Esophagus muscularis mucosa (tissue), 4 donors: ENCODE measurements around the gene OAT. TPM values are rescaled to one million over a fixed set of nuclear protein-coding genes. Genes with fewer than 3 reads are reported as not detected.

ENCODE experiments used
- DNase-seq: peaks from one replicate; pipeline ENCODE4 v3.0.0-alpha.2; 2017; ENCODE audit errors: extremely low spot score
- H3K27ac ChIP-seq, 4 donors: fragments of 200-600 bp; sonication (generic); replicated peaks in 1 of 4; 1 replicate in 3 of 4; 2 replicates in 1 of 4; pipeline ENCODE4 v1.5.1; 2016 to 2019; ENCODE audit warnings: mild to moderate bottlenecking in 1 of 4
- H3K27me3 ChIP-seq, 4 donors: fragments of 200-600 bp; sonication (generic); one replicate each; pipeline versions ENCODE4 v1.5.1 to v1.6.0; 2016 to 2019
- H3K36me3 ChIP-seq, 4 donors: fragments of 200-600 bp; sonication (generic); one replicate each; pipeline ENCODE4 v1.5.1; 2016 to 2019
- H3K4me1 ChIP-seq, 4 donors: fragments of 200-600 bp; sonication (generic); one replicate each; pipeline ENCODE4 v1.5.1; 2016 to 2019
- H3K4me3 ChIP-seq, 4 donors: fragments of 200-600 bp; sonication (generic); 1 replicate in 2 of 4; 2 replicates in 2 of 4; pipeline ENCODE4 v1.5.1; 2016 to 2019; ENCODE audit warnings: mild to moderate bottlenecking in 4 of 4, moderate library complexity in 1 of 4
- H3K9me3 ChIP-seq, 4 donors: fragments of 200-600 bp; sonication (generic); 1 replicate in 3 of 4; 2 replicates in 1 of 4; pipeline ENCODE4 v1.5.1; 2016 to 2019
- CTCF ChIP-seq, 3 experiments: fragments of 200-600 bp in 2 of 3; fragments of 450-650 bp in 1 of 3; sonication (generic) in 2 of 3; IDR thresholded peaks; one replicate each; pipeline ENCODE4 v1.5.1; 2017 to 2019; ENCODE audit warnings: antibody characterized with exemption in 3 of 3, mild to moderate bottlenecking in 2 of 3, moderate library complexity in 1 of 3
- EP300 ChIP-seq: sonication (generic); formaldehyde crosslinking; IDR thresholded peaks from one replicate; pipeline ENCODE4 v1.6.1; 2017; ENCODE audit warnings: antibody characterized with exemption
- POLR2A ChIP-seq: fragments of 450-650 bp; IDR thresholded peaks from one replicate; pipeline ENCODE4 v1.6.1; 2017; ENCODE audit warnings: antibody characterized with exemption, moderate library complexity, mild to moderate bottlenecking, low read depth
- POLR2AphosphoS5 ChIP-seq, 2 donors: sonication (generic); formaldehyde crosslinking; IDR thresholded peaks; one replicate each; pipeline ENCODE4 v1.6.1; 2017; ENCODE audit warnings: antibody characterized with exemption in 2 of 2
- WGBS: methylation state at CpG from one replicate; pipeline ENCODE4 v1.1.5; 2018; 5-methylcytosine and 5-hydroxymethylcytosine counted together
- intact Hi-C: fragments of 100-400 bp; cut with DNase I; formaldehyde crosslinking; loops from one replicate; pipeline ENCODE4 v1.15.1; 2023
- total RNA-seq, 4 donors: library from RNA; depleted of rRNA; stranded (reverse); fragments of >200 nt; gene quantifications; one replicate each; pipeline versions ENCODE4 v1.1.0 to v1.2.1, GENCODE V29; 2016

Gene OAT
- total RNA-seq, 4 donors from 2014 or later, result 98.8 to 169 (median 143) TPM

GRCh38 chr10:124407456-124407855, 11.3 kb downstream of the OAT start:
- H3K36me3 ChIP-seq, result peaks cover 29 to 91% (median 72%) of the 10 kb centered on the region in 4 donors
- WGBS, result 98% methylated on average over 2 of the region's 2 CpGs
- intact Hi-C loops, result no loop called here

GRCh38 chr10:124403548-124403947, 15.2 kb downstream of the OAT start:
- peak; percentile 34 to 58 (median 40) for TF ChIP-seq CTCF (IDR thresholded peaks at IDR 0.05)
- TF ChIP-seq EP300, result no peak
- intact Hi-C loops, result no loop called here
- 50% methylated on average over 8 of the region's 8 CpGs for WGBS
- no peak for DNase-seq
- H3K4me3 ChIP-seq, result no peak overlapping the region
- no peaks in the 10 kb centered on the region for H3K27me3 ChIP-seq
- peaks cover 62 to 99% (median 91%) of the 10 kb centered on the region in 4 donors for H3K36me3 ChIP-seq
- H3K9me3 ChIP-seq, result no peaks in the 10 kb centered on the region
- no peak overlapping the region for H3K27ac ChIP-seq
- peaks cover 0 to 6% (median 2%) of the 10 kb centered on the region in 4 donors for H3K4me1 ChIP-seq

More at GRCh38 chr10:124407456-124407855, 11.3 kb downstream of the OAT start:
- no peak for DNase-seq
- no peak for TF ChIP-seq POLR2A
- TF ChIP-seq POLR2AphosphoS5 (IDR thresholded peaks at IDR 0.05), result no peak
- no peak for TF ChIP-seq CTCF (IDR thresholded peaks at IDR 0.05)
- no peak for TF ChIP-seq EP300
- Histone ChIP-seq H3K27ac (no peak overlapping the region), H3K4me3 (no peak overlapping the region), H3K4me1 (peaks cover 5 to 17% (median 6%) of the 10 kb centered on the region in 4 donors), H3K9me3 (no peaks in the 10 kb centered on the region), H3K27me3 (no peaks in the 10 kb centered on the region)

GRCh38 chr10:124402273-124402672, 16.4 kb downstream of the OAT start:
- Histone ChIP-seq H3K36me3 (peaks cover 68 to 100% (median 93%) of the 10 kb centered on the region in 4 donors), H3K27me3 (no peaks in the 10 kb centered on the region), H3K4me3 (no peak overlapping the region), H3K4me1 (peaks cover 0 to 6% (median 2%) of the 10 kb centered on the region in 4 donors), H3K27ac (no peak overlapping the region), H3K9me3 (no peaks in the 10 kb centered on the region)
- DNase-seq, result no peak
- no peak for TF ChIP-seq EP300
- TF ChIP-seq CTCF (IDR thresholded peaks at IDR 0.05), result no peak
- TF ChIP-seq POLR2AphosphoS5 (IDR thresholded peaks at IDR 0.05), result no peak
- intact Hi-C loops, result no loop called here
- WGBS, result 83% methylated on average over 2 of the region's 2 CpGs

DNA sequence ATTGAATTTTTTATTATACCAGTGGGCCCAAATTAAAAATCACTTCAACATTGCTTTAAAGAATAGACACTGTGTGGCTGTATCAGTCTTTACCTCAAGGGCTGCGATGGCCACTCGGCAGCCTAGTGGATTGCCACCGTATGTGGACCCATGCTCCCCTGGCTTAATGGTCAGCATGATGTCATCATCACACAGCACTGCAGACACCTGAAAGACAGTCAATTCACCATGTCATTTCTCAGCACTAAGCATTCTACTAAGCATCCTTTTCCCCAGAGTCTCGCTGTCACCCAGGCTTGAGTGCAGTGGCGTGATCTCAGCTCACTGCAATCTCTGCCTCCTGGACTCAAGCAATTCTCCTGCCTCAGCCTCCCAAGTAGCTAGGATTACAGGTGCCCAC, 17.1 kb downstream of the OAT start:
- H3K27ac ChIP-seq, result no peak overlapping the region
- TF ChIP-seq POLR2A (no peak), POLR2AphosphoS5 (IDR thresholded peaks at IDR 0.05) (no peak), CTCF (IDR thresholded peaks at IDR 0.05) (no peak), EP300 (no peak)
- no peaks in the 10 kb centered on the region for H3K27me3 ChIP-seq
- H3K9me3 ChIP-seq, result no peaks in the 10 kb centered on the region
- H3K4me3 ChIP-seq, result no peak overlapping the region
- intact Hi-C loops, result no loop called here
- no peak for DNase-seq
- peaks cover 0 to 6% (median 2%) of the 10 kb centered on the region in 4 donors for H3K4me1 ChIP-seq
- H3K36me3 ChIP-seq, result peaks cover 64 to 100% (median 93%) of the 10 kb centered on the region in 4 donors
- 97% methylated on average over 5 of the region's 5 CpGs for WGBS

DNA sequence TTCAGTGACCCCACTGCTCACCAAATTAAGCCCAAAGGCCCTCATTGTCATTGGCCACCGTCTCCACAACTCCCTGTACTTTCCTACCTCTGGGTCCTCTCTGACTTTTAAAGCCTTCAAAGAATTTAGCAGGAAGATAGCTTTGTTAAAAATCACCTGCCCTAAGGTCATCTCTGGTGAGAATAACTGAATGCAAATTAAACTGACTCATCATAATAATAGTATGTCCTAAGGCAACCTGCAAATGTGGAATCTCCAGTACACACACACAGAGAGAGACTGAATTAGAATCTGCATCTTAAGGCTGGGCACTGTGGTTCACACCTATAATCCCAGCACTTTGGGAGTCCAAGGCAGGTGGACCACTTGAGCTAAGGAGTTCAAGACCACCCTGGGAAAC, 24.1 kb downstream of the OAT start:
- intact Hi-C loops, result loop anchor here (5.0 kb wide), 1 partner anchor 812 kb away; no protein-coding TSS in a partner anchor
- H3K9me3 ChIP-seq, result no peaks in the 10 kb centered on the region
- peaks cover 18 to 35% (median 30%) of the 10 kb centered on the region in 4 donors for H3K36me3 ChIP-seq
- DNase-seq, result no peak
- WGBS, result 72% methylated on average over 1 of the region's 1 CpG
- TF ChIP-seq EP300, result no peak
- no peak for TF ChIP-seq POLR2AphosphoS5 (IDR thresholded peaks at IDR 0.05)
- TF ChIP-seq POLR2A, result no peak
- TF ChIP-seq CTCF (IDR thresholded peaks at IDR 0.05), result no peak
- H3K4me3 ChIP-seq, result no peak overlapping the region
- H3K27me3 ChIP-seq, result no peaks in the 10 kb centered on the region
- no peak overlapping the region for H3K27ac ChIP-seq
- peaks cover 0 to 2% (median 1%) of the 10 kb centered on the region in 4 donors for H3K4me1 ChIP-seq
